ENCODE measurements around the gene ABCA4.

The ABCA4 gene

DNA sequence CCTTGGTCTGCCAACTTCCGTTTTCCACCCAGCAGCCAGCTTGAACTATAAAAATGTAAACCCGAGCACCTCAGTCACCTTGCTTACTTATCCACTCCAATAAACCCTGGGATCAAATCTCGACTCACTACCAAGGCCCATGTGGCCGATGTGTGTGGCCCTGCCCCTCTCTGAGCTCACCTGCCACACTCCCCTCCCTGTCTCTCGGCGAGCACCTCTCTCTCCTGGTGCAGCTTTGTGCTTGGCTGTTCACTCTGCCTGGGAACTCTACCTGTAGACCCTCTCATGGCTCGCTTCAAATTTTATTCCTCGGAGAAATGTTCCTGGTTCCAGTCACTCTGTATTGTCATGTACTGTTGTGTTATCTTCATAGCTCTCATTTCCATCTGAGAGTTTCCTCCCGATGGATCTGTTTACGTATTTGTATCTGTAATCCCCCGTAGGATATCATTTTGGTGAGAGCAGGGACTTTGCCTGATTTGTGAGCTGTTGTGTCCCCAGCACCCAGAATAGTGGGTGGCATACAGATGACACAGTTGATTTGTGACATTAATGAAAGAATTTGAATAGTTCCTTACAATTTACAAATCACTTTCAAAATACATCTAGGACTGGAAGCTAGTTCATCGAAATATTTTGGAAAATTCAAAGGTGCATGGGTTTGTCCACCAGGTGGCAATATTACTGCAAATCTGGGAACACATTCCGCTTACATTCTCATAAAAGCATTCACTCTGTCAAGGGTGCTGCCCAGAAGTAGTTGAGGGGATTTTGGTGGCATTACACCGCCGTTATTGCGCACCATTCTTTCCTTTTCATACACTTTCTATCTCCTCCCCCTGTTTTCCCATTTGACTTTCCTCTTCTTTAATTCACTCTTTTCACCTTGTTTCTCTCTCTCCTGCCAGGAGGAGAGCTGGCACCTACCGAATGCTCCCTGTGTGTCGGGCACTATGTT is 95.3 kb downstream of the ABCA4 start:
- DNase-seq, result peak; percentile 56

DNA sequence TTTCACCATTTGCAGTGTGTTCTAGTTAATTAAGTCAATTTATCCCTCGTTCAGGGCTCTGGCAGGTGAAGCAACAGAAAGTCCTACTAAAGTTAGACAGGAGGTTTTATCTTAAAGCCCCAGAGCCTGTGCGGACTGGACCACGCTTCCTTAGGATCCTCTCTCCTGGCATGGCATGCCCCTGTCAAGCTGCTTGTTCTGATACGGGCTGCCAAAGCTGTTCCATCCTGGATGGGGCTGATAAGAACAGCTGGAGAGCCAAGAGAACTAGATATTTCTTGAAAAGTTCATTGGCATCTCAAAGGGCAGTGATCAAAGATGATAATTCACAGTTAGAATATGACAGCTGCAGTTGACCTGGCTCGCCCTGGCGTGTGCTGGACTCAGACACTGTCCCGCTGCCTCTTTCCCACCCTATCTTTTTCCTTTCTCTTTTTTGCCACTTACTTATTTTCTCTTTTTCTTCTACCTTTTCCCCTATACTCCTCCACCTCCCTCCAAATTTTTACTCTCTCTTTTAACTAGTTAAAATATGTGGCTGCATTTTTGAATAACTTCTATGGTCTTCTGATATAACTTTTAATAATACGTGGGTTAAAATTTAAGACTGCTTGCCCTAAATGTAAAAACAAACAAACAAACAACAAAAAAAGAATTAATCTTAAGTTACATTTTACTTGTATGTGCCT is 96.7 kb downstream of the ABCA4 start:
- no peak for DNase-seq

- DNase-seq, result no peak
Observed at GRCh38 chr1:94022471-94023189, 98.3 kb downstream of the ABCA4 start.

- no peak for DNase-seq
Observed at GRCh38 chr1:94020764-94021579, 100.0 kb downstream of the ABCA4 start.

DNA sequence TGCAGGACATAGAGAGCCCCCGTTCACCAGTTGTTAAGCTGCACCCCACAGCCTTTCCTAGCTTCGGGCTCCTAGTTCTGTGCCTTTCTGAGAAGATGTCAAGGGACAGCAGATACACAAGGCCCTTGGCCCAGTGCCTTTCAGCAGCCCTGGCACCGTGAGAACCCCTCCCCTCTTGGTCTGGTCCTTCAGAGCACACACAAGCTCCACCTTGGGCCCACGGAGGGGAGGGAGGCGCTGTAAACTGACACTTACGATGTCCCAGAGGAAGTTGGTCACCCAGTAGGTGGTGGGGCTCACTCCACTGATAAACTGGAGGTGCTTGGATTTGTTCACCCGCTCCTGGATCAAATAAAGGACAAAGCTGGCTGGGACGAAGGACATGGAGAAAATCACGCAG is 101.6 kb downstream of the ABCA4 start:
- no peak for DNase-seq

GRCh38 chr1:94017155-94017829 is 103.7 kb downstream of the ABCA4 start:
- no peak for DNase-seq

- DNase-seq, result no peak
Observed at GRCh38 chr1:94015489-94015817, 105.5 kb downstream of the ABCA4 start.

- no peak for DNase-seq
Observed at GRCh38 chr1:94014635-94015488, 106.1 kb downstream of the ABCA4 start.

DNA sequence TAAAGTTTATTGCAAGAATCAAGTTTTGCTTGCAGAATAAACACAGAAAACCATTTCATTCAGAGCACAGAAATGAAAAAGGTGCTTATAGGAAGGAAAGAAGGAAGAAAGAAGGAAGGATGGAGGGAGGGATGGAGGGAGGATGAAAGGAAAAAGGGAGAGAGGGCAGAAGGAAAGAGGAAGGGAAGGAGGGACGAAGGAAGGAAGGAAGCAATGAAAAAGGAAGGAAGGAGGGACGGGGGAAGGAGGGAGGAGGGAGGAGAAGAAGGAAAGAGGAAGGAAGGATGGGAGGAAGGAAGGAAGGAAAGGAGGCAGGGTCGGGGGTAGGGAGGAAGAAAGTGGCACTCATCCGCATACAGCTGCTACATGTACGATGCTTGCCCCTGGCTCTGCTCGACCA is 106.9 kb downstream of the ABCA4 start:
- no peak for DNase-seq

- DNase-seq, result no peak
Observed at GRCh38 chr1:94013367-94013878, 107.5 kb downstream of the ABCA4 start.

- no peak for DNase-seq
Observed at GRCh38 chr1:94012708-94013366, 108.1 kb downstream of the ABCA4 start.

DNA sequence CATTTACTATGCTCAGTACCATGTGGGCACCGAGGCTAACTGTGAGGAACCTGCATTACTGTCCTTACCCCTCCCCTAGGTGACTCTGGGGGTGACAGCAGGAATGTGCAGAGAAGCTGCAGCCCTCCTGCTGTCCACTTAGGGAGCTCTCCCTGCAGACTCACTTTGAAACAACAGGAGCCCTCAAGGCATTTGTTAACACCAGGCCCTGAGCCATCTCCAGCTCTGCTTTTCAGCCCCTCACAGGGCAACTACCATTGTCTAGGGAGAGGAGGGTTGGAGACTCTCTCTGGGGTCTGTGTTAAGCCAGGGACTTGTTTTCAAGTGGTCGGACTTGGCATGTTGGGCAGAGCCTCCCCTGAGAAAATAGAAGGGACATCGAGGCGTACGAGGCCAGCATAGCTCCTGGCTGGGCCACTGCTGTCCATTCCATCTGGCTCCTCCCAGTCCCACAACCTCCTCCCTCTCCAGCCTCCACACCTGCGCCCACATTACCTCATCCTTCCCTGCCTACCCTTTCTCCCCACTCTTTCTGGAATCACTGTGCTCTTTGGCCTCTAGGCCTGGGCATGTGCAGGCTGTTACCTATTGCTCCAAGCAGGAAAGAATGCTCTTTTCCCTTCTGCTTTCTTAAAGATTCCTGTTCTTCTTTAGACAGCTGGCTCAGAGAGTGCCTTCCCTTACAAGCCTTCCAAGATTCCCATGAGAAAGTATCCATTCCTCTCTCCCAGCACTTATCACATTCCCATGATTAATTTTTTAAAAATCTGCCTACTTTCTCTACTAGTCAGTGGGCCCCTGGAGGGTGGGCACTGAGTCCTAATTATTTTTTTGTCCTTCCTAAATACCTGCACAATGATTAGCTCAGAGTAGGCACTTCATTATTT is 109.0 kb downstream of the ABCA4 start:
- DNase-seq, result no peak

DNA sequence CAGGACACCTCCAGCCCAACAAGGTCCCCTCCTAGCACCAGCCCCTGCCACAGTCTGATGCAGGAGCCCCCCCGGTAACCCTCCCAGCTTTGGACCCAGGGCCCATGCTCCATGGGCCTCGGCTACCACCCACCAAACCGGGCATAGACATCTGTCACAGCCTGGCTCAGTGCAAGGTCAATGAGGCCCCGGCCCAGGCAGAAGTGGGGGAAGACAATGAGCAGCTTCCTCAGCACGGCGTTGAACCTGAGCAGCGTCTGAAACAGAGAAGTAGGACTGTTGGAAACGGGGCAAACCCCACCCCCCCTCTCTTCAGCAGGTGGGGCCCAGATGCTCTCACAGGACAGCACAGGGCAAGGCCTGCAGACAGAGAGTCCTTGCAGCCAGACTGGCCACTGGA is 109.8 kb downstream of the ABCA4 start:
- DNase-seq, result no peak

GRCh38 chr1:94009304-94009703 is 111.6 kb downstream of the ABCA4 start:
- DNase-seq, result no peak

DNA sequence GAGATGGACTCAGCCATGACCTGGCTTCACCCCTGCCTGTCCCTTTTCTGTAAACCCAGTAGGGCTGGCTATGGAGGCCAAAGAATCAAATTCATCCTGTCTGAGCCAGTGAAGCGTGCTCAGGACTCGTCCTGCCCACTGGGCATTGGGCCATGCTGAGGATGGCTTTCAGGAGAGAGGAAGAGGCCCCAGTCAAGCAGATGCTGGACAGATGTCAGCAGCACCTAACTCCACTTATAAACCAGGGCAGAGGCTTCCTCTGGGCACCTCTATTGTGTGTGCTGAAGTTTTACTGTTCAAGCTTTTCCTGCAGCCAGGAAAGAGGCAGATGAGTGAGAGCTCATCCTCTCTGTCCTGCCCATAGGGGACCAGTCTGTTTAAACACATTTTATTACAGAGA is 114.3 kb downstream of the ABCA4 start:
- DNase-seq, result no peak

GRCh38 chr1:94004924-94005323 is 116.0 kb downstream of the ABCA4 start:
- no peak for DNase-seq

DNA sequence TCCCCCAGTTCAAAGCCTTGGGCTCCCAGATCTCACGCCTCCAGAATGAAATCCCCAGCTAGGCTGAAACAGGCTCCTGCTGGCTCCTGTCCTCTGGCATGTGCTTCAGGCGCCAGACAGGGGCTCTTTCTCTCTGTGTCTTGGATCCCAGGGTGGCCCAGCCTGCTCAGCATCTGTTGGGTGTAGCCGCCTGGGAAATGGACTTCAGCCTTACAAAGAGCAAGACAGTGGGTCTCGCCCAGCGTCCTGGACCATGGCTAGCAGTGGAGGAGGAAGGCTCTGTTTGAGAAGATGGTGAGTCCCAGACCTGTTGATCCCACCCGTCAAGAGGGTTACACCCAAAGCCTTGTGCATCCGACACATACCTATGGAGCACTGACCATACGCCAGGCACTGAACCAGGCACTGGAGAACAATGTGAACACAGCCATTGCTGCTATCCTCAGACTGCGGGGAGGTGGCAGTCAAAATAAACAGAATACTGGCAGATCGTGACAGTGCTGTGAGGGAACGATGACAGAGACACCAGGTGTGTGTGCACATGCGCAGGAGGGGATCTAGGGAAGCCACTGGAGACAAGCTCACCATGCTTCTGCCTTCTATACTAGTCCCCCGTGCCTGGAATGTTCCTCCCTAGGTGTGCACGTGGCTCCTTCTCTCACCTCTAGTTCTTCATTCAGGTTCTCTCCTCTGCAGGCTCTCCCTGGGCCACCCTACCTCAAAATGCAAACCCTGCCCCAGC is 118.7 kb downstream of the ABCA4 start:
- no peak for DNase-seq

DNA sequence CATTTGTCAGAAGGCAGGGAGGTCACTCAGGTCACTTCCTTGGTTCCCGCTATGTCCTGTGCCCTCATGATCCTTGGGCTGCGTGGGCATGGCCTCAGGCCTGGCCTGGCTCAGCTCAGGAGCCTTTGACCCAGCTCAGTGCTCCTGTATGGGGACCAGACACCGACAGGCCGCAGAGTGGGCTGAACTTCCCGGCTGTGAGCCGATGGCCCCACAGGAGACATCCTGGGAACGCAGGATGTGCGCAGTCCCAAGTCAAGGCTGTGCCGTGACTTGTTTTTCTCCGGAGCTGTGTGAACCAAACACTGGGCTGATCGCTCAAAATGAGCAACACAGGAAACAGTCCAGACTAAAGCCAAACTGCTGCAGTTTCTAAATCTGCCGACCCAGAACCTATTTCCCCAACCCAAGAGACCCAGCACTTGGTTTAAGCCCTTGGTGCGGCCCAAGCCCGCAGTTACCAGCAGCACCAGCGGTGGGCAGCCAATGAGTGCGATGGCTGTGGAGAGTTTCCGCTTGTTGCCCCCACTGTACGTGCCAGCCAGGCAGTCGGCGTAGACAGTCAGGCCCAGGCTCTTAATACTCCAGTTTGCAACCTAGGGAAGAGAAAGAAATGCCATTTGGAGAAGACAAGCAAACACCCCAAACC is 119.4 kb downstream of the ABCA4 start:
- no peak for DNase-seq

Data from SHP77 treated with DMSO at 0.1 percent for 48 hours (cell line).